GM18951 (cell line): ENCODE data around the gene KDM4F.

ENCODE experiments used
- POLR2A ChIP-seq: IDR thresholded peaks from 4 replicates; pipeline ENCODE4 v1.6.1; 2011; ENCODE audit warnings: mild to moderate bottlenecking; ENCODE audit not compliant: insufficient read length, insufficient read depth; ENCODE audit errors: extremely low read depth
- in situ Hi-C: fragments of 300-500 bp; cut with MboI; formaldehyde crosslinking; loops from one replicate; pipeline ENCODE4 v1.12.0; 2022; ENCODE audit warnings: low sequenced_read_pairs, mixed read lengths, inconsistent platforms; ENCODE audit not compliant: unreplicated experiment

The KDM4F gene

GRCh38 chr11:95044010-95044409 is 5.2 kb upstream of the KDM4F start:
- no peak for TF ChIP-seq POLR2A
- in situ Hi-C loops: no loop called here

GRCh38 chr11:95045812-95046211 is 3.4 kb upstream of the KDM4F start:
- in situ Hi-C loops: no loop called here
- no peak for TF ChIP-seq POLR2A

- TF ChIP-seq POLR2A: no peak
- in situ Hi-C loops: no loop called here
These were observed 1.5 kb downstream of the KDM4F start for GRCh38 chr11:95050595-95051202.

GRCh38 chr11:95054356-95054755 is 5.1 kb downstream of the KDM4F start:
- in situ Hi-C loops: no loop called here
- no peak for TF ChIP-seq POLR2A

- TF ChIP-seq POLR2A: no peak
- in situ Hi-C loops: no loop called here
These were observed 6.2 kb downstream of the KDM4F start for GRCh38 chr11:95055283-95055897.

GRCh38 chr11:95057959-95058358 is 8.7 kb downstream of the KDM4F start:
- TF ChIP-seq POLR2A: no peak
- in situ Hi-C loops: no loop called here

GRCh38 chr11:95058621-95059020 is 9.4 kb downstream of the KDM4F start:
- TF ChIP-seq POLR2A: no peak
- in situ Hi-C loops: no loop called here

GRCh38 chr11:95059046-95059445 is 9.8 kb downstream of the KDM4F start:
- in situ Hi-C loops: no loop called here

GRCh38 chr11:95065336-95065735 is 16.1 kb downstream of the KDM4F start:
- TF ChIP-seq POLR2A: no peak
- in situ Hi-C loops: loop anchor here (10.0 kb wide), 1 partner anchor 79 kb away; no protein-coding TSS in a partner anchor

More at GRCh38 chr11:95059046-95059445, 9.8 kb downstream of the KDM4F start:
- no peak for TF ChIP-seq POLR2A

- in situ Hi-C loops: loop anchor here (10.0 kb wide), 1 partner anchor 78 kb away; no protein-coding TSS in a partner anchor
- no peak for TF ChIP-seq POLR2A
These were observed 17.5 kb downstream of the KDM4F start, which contains the start of gene SRSF8 for GRCh38 chr11:95066716-95067038. Gene SRSF8, plus strand, starts transcription at chr11:95066919. Its CDS starts 308 bp downstream, at chr11:95067227.

- in situ Hi-C loops: loop anchor here (10.0 kb wide), 1 partner anchor 78 kb away; no protein-coding TSS in a partner anchor
- TF ChIP-seq POLR2A: peak; percentile 72
These were observed 18.0 kb downstream of the KDM4F start for GRCh38 chr11:95067039-95067840.

- in situ Hi-C loops: loop anchor here (10.0 kb wide), 1 partner anchor 77 kb away; no protein-coding TSS in a partner anchor
- no peak for TF ChIP-seq POLR2A
These were observed 18.6 kb downstream of the KDM4F start for GRCh38 chr11:95067841-95068219.

GRCh38 chr11:95068549-95068948 is 19.3 kb downstream of the KDM4F start:
- in situ Hi-C loops: loop anchor here (10.0 kb wide), 1 partner anchor 76 kb away; no protein-coding TSS in a partner anchor
- peak; percentile 66 for TF ChIP-seq POLR2A
